Measurements from ENCODE around the gene COLEC11.

The COLEC11 gene

GRCh38 chr2:3679180-3679579 lies 84.3 kb downstream of the COLEC11 start:
- DNase-seq, result no peak

DNA sequence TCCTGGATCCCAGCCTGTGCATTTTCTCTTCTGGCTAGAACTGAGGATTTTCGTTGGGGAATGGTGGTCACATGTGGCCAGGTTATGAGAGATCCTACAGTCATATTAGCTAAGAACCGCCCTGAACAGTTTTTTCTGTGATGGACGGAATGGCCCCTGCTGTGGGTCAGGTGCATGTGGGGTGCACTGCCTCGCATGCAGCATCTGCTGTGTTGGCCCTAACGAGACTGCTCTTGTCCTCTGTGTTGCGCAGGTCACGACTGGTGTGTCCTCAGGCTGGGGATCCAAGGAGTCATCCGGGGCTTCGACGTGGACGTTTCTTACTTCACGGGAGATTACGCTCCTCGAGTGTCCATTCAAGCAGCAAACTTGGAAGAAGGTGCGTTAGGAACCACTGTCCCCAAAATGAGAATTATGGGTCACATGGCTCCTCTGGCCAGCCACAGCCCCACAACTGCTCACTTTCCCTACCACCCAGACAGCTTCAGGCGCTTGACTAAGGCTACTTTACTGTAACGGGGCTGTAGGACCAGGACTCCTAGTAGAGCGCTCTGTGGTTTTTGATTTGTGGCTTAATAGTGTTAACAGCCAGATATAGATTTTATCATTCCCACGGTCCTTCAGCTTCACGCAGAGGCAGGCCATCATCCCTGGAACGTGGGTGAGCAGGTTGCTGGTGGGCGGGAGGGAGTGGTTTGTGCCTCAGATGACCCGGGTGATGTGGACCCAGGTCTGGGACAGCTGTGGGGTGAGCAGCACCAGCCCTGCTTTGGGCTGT lies 84.9 kb downstream of the COLEC11 start:
- DNase-seq, result no peak

DNA sequence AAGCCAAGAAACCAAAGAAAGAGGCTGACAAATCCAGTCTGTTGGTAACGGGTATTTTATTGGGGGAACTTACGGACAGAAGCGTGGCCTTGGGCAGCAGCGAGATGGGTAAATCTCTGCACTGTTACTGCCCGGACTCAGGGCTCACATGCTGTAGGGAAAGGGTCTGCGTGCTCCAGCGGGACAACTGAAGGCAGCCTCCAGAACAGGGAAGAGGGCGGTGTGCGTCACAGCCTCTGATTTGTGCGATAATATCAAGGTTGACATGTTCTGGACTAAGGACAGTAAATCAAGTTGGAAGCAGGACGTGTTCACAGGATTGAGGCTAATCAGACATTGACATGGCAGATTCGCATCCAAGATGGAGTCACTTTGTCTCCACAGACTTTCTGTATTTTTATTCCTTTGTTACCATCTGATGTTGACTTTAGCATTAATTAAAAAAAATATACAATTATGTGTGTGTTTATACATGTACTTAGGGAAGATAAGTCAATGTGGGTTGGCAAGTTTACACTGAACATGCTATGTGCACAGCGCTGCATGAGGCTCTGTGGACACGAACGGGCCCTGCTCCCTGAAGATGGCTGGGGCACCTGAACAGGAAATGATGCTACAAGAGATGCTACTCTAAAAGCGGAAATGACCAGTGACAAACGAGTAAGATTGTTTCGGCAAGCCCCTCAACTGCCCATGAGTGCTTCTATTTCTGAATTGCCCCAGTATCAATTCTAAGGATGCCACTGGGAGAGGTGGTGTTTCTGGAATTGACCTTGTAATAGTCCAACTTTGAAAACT lies 85.8 kb downstream of the COLEC11 start:
- no peak for DNase-seq

DNA sequence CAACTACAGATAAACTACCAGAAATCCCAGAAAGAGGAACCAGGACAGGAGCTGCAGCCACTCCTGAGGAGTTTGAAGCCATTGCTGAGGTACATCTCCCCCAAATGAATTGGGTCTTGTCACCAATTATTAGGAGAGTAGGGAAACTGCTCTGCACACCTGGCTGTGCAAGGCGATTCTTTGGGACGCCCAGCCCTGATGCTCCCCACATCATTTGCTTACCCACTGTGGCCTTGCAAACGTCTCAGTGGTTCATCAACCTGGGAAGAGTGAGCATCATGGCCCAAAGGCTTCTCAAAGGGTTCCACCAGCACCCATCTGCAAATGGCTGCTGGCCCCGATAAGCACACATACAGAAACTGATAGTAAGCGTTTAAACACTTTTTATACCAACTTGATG lies 86.7 kb downstream of the COLEC11 start:
- no peak for DNase-seq

- DNase-seq, result no peak
Observed at GRCh38 chr2:3682811-3683210, 87.9 kb downstream of the COLEC11 start.

DNA sequence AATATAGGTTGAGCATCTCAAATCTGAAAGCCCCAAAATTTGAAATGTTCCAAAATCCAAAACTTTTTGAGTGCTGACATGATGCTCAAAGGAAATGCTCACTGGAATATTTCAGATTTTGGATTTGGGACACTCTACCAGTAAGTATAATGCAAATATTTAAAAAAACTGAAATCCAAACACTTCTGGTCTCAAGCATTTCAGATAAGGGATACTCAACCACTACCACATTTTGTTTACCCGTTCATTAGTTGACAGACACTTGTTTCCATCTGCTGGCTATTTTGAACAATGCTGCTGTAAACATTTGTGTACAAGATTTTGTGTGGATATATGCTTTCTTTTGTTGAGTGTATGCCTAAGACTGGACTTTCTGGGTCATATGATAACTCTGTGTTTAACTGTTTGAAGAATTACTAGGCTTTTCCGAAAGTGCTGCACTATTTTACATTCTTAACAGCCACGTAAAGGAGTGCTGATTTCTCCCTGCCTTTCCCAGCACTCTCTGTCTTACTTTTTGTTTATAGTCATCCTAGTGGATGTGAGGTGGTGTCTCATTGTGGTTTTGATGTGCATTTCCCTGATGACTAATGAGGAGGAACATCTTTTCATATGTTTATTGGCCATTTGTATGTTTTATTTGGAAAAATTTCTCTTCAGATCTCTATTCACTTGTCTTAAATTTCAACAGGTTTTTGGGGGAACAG lies 89.0 kb downstream of the COLEC11 start:
- no peak for DNase-seq

GRCh38 chr2:3689998-3690748 lies 95.3 kb downstream of the COLEC11 start:
- no peak for DNase-seq

- peak; percentile 59 for DNase-seq
Observed at GRCh38 chr2:3692375-3692774, 97.5 kb downstream of the COLEC11 start.
